ENCODE data around the gene MARF1.
"Not testable (repeated sequence)": the region's sequence is repeated elsewhere in the genome, so short reads cannot be mapped to it uniquely, and the experiment has no call there.

Gene MARF1

DNA sequence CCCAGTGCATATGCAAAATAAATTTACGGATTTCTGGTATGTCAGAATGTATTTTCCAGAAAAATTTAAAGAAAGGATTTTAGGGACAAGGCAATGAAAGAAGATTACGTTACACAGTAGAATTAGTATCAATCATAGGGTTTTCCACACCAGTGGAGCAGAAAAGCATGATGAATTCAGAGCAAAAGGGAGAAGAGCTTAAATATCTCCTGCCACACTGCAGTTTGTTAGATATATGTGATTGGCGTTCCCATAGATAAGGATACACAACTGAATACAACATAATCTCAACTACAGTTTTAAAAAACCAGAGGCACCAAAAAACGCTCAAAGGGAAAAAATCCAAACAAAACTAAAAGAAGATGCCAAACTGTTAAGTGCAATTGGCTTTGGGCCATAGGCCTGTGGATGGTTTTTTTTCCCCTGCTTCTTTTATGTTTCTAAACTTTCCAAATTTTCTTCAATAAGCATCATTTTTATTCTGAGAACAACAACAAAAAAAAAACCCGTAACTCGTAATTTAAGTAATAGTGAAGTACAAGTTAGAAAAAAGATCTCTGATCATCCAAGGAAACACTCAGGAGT, 22.3 kb downstream of the MARF1 start:
- DNase-seq = no peak

DNA sequence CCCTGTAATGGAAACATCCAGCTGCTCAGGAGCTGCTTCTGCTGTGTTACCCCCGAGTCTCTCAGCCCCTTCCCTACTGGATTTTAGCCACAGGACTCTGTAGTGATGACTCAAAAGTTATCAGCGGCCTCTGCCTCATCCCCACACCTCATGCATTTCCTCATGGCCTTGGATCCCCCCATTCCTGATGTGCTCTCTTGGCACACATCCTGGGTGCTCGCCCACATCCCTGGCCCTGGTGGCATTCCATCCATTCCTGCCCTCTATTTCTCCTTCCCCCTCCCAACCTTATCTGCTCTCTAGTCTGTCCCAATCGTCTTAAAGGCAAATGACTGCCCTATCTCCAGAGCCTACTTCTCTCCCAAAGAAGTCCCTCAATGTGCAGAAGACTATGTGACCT, 24.6 kb downstream of the MARF1 start:
- no peak for DNase-seq

DNA sequence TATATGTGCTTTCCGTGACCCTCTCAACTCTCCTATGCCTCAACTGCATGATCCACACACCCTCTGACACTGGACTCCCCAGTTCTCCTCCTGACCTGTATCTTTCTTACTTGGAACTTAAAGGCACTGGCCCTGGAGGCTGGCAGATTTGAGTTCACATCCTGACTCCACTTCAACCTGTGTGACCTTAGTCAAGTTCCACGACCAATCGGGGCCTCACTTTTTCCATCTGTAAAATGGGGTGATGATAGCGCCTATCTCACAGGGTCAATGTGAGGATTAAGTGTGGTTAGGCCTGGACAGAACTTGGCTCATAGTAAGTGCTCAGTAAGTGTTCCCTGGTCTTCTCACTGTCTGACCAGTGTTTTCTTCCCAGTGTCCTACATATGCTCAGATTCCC, 25.1 kb downstream of the MARF1 start:
- DNase-seq = no peak

DNA sequence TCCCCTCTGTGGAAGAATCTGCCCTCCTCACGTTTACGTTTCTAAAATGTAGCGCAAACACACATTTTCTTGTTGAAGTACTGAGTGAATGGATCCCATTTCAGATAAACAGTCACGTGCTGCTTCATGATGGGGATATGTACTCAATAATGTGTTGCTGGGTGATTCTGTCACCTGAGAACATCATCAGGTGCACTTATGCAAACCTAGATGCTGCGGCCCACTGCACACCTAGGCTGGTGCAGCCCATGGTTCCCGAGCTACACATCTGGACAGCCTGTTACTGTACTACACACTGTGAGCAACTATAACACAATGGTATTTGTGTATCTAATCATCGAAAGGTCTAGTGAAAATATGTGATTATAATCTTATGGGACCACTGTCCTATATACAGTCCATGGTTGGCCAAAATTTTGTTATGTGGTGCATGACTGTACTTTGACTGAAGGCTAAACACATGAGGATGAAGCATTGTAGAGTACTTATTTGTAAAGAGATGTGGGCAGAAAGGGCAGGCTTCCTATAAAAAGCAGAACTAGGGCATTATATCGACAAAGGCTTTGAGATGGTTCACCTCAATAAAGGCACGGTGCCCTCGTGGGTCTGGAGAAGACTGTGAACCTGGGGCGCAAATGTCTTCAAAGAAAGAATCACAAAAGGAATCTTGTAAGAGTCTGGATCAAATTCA, 26.3 kb downstream of the MARF1 start:
- no peak for DNase-seq

DNA sequence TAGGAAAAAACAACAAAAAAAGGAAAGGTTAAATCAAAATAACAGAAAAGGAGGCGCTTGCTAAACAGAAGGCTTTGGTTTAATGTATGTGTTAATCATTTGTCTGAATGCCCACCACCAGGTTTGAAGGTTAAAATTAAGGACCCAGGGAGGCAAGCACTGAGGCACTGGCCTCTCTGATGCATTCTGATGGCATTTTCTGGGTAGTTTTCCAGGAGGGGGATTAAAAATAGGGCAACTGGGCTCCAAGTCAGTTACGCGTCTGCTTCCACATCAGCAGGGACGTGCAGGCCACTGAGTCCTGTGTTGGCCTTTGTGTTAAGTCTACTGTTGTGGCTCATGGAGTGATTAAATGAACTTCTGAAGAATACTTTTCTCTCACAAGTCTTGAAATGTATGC, 26.9 kb downstream of the MARF1 start:
- DNase-seq = no peak

DNA sequence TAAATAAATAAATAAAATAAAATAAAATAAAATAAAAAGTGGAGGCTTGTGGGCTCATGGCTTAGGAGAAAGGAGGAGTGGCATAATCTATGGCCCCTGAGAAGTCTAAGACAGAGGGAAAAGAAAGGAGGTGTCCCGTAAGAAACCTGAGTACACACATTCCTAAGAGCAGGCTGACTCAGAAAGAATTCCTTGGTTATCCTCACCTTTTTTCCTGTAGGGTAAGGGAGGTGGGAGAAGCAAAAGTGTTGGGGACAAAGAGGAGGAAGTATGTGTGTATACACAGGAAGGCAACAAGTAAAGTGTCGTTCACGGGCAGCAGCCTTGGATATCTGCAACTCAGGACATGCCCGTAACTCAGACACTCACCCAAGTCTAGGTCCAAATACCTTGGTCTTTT, 29.3 kb downstream of the MARF1 start:
- no peak for DNase-seq

DNA sequence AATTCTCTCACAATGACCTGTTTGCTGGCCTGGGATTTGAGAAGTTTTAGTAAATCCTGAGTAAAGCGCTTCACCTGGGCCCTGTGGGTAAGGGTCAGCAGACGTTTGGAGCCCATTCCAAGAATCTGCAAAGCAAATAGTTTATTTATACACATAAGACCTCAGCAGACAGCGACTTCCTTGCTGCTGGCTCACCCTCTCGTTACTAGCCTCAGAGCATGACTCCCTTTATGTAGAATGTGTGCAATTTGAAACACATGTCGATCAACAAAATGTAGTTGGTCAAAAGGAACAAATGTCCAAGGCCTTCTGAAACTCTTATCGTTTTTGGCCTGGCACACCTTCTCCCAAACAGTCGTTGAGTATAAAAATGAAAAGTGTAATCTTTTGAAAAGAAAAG, 31.3 kb downstream of the MARF1 start:
- no peak for DNase-seq

DNA sequence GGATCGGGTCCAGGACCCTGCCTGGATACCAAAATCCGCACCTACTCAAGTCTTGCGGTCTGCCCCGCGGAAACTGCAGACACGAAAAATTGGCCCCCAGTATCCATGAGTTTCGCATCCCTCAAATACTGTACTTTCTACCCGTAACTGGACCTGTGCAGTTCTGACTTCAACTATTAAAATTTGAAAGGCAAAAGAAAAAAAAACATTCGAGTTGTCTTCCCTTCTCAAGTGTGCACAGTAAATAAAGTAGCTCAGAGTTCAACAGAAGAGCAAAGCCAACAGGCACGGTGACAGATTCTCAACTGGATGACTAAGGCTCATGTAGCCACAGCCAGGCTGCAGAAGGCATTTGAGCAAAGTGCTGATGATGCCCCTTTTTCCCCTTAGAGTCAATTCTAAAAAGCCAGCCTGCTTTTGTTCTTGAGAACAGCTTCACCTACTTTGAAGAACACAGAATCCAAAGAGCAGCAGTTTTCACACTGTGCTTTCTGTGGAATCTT, 32.5 kb downstream of the MARF1 start:
- no peak for DNase-seq

DNA sequence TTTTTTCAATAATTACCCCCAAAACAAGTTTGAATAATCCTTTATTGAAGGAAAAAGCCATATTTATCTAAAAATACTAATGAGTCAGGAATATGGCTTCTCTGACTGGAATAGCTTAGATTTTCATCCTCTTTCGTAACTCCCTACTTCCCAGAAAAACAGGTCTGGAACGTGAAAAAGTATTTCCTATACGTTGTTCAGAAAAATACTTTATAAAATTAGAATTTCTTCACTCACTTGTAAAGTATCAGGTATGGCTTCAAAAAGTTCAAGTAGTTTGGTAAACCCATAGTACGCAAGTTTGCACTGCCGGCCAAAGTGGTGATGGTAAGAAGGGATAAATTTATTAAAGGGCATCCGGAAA, 33.7 kb downstream of the MARF1 start:
- DNase-seq = no peak

DNA sequence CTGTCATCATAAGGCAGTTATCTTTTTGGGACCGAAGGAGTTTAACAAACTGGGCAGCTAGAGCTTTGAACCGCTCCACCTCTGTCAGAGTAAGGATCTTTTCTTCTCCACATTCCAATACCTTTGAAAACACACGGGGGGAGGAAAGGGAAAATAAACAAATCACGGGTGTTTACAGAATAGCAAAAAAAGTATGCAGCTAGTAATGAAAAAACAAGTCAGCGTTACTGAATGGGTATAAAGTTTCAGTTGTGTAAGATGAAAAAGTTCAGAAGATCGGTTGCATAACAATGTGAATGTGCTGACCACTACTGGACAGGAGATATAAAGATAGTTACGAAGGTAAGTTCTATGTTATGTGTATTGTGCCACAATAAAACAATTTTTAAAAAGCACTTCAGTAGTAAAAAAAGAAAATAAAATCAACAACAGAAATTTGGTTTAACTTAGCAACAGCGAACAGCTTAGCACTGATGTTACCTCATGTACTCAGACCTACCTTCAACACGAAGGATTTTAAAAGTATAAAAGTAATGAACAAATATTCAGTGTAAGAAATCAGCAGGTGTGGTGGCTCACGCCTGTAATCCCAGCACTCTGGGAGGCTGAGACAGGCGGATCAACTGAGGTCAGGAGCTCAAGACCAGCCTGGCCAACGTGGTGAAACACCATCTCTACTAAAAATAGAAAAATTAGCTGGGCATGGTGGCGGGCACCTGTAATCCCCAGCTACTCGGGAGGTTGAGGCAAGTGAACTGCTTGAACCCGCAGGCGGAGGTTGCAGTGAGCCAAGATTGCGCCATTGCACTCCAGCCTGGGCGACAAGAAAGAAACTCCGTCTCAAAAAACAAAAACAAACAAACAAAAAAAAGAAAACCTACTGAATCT, 34.3 kb downstream of the MARF1 start:
- DNase-seq = no peak

DNA sequence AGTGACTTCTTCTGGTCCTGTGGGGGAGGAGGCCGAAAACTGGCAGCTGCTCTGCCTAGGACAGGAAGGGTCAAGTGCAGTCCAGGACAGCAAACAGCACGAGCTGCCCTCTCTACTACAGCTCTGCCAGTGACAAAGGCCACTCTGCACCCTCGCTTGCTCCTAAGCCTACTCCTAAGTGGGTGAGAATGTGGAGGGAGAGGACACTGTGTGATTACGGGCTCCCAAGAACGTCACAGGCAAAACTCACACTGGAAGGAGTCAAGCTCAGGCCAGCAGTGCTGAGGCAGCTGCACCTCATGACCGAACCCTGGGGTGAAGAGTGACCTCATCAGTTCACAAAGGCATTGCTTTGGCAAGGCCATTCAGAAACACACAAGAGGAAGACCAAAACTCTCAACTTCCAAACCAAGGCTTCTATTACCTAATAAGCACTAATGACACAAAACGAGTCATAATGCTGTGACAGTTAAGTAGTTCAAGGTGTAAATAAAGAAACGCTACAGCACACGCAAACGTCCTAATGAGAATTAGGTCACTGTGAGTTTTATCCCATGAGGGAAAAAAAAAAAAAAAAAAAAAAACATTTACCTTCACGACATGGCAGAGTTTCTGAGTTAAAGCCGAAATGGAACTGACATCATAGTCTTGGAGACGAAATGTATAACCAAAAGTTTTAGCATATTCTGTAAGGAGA, 35.1 kb downstream of the MARF1 start:
- DNase-seq = no peak

DNA sequence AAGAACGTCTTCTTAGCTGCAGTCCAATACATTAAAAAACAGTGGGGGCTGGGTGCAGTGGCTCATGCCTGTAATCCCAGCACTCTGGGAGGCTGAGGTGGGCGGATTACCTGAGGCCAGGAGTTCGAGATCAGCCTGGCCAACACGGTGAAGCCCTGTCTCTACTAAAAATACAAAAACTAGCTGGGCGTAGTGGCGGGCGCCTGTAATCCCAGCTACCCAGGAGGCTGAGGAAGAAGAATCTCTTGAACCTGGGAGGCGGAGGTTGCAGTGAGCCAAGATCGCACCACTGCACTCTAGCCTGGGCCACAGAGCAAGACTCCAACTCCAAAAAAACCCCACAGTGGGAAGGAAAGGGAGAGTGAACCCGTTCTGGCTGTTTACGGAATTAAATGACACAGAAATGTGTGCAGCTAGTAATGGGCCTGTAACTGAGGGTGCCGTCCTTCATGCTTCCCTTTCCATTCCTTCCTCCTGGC, 35.7 kb downstream of the MARF1 start:
- not testable (repeated sequence) for DNase-seq

DNA sequence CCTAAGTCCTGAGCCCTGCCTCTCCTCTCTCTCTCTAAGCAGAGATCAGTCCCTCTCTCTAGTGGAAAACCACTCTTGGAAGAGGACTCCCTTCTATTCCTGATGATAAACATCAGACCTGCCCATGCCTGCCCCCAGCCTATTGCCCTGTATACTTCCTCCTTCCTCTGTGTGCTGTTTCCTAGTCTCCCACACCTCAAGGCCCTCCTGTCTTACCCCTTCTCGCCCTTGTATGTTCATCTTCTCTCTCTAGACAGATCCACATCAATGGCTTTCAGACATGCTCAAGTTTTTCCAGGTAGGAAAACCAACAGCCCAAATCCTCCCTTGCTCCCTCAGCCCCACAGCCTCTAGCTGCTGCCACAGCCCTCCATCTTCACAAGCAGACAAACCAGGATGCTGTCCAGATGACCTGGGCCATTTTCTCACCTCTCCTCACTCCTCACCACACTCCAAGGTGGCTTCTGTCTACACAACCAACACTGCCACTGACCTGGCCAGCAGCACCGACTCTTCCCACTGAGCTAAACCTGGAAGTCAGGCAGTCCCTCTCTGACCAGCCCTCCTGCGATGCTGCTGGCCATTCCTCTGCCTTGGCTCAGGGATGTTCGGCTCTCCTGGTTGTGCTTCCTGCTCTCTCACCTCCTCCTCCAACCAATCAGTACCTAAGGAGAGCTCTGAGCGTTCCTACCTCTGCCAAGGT, 36.3 kb downstream of the MARF1 start:
- no peak for DNase-seq

DNA sequence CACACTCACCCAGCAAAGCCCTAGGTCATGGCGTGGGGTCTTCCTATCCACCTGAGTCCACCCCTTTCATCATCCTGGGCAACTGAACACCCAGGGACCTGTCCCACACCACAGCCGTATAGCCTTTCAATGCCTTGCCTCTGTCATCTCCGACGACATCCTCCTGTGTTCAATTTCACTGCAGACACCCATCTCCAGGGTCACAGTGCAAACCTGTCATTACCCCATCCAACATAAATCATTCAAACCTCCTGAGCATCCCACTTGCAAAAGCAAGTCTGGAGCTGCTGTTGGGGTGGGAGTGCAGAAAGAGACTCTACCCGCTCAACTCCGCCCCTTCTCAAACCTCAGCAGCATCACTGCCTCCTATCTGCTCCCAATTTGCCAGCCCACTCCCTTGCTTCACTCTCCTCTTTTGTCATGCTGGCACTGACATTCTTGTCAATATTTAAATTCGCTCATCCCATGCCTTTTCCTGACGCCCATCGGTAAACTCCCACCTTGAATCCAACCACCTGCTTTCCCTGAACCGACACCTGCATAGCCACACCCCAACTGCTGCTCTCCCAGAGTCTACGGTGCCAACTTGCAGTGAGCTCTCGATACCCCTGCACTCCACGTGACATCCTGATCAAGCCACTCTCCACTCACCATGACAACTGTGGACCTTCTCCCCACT, 37.0 kb downstream of the MARF1 start:
- DNase-seq = no peak

DNA sequence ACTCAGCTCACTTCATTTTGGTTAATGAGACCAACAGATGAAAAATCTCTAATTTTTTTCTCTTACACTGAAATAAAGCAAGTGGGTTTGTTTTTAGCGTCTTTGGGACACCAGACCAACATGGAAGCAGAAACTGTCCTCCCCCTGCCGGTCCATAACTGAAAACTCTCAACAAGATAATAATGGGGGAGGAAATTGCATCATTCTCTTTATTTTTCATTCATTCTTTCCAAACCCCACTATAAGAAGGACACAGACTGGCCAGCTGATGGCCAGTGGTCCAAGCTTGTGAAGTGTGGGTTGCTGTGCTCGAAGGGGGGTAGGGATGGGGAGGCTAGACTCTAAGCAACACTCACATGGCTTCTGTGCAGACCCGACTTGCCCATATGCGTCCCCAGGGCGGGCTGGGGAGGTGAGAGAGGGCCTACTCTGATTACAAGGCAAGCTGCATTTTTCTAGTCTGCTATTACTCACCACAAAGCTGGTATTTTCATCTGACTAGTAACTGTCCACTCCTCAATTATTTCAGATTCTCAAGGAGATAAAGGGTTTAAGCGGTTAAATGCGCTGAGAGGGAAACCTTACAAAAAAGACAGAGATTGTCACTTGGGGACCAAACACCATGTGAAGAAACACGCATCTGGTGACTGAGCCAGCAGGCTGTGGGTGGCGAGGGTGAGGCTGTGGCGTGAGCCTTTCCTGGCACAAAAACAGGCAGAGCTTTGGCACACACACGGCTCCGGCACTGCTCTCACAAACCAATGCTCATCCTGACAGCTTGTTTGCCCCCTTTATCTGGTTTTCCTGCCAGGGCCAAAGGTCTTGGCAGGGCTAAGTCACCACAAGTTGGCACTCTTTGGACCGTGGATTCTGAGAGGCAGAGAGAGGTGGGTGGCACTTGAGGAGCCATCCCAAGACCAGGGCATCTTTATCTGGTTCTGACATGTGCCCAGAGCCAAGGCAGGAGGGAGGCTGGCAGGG, 38.2 kb downstream of the MARF1 start:
- DNase-seq = no peak

DNA sequence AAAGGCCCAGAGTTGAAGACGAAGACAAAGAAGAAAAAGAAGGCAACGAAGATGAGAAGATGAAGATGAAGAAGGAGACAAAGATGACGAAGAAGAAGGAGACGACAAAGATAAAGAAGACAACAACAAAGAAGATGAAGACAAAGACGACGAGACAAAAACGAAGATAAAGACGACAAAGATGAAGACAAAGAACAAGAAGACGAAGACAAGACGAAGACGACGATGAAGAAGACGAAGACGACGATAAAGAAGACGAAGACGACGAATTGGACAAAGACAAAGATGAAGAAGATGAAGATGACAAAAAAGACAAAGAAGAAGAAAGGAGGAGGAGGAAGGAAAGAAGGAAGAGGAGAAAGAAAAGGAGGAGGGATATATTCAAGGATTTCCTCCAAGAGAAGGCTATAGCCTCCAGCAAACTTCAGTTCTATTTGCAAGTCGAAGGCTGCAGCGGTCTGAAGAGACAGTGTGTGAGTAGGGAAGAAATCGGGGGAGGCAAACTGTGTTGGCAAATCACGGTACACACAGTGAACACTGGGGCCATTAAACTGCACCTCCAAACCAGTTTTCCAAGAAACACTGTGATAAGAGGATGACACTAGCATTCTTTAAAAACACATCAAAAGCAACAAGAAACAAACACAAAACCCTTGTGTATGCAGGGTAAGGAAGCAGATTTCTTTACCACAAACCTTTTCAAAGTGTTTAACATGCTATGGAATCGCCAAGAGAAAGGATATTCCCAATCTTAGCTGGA, 40.5 kb downstream of the MARF1 start:
- no peak for DNase-seq

DNA sequence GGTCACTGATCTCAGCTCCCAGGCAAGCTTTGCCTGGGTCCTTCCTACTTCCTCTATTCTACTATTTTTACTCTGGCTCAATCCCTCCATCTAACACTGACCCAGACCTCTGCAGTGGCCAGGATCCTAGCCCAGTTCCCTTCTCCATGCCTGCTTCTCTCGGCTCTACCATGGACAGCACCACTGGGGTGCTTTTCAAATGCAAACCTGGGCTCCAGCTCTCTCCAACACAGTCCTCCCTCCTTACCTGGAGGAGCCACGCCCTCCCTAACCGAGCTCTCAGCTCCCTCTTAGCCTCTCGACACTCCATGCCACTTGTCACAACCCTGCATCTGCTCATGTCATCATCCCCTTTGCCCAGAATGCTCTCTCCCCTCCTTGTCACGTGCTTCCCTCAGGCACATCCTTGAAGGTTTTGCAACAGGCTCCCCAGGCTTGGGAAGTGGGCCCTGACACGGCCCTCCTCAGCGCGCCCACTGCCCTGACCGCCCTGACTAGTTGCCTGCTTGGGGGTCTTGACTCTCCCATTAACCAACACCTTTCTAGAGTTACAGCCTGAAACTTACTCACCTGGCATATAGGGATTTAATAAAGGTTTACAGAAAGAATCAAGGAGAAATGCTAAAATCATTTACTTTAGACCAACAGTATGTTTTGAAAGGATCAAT, 41.6 kb downstream of the MARF1 start:
- DNase-seq = no peak

DNA sequence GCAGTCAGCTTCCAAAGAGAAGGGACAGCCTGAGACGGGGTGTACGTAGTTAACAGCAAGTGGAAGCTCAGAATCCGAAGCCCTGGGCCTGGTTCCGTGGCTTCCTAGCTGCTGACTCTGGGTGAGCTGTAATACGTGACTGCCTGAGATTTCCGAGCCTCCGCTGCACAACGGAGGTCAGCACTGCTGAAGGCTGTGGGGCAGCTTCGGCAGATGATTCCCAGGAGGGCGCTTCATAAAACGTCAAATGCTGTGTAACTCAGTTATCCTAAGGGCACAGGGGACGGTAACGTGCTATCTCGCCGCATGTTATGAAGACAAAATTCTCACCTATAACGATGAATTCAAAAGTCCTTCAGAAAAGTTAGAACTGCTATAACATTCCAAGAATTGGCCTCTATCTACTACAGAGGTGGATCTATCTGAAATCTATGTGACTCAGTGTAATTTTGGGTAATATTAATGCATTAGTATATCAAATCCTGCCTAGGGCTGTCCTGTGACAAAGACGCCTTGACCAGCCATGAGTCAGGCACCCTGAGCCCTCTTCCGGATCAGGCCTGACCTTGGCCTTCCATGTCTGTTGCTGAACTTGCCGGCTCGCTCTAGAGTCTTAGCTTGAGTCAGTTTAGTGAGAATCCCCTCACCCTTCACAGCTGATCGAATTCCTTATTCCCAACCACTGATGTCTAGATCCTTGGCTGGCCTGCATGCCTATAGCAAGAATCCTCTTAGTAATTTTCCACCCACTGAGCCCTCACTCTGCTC, 43.5 kb downstream of the MARF1 start:
- no peak for DNase-seq

All from NCI-H446 treated with DMSO at 0.1 percent for 48 hours (cell line).